MM.1S (cell line): ENCODE results near the gene PPP4R1.

Source experiments
- CTCF ChIP-seq: fragments of 300-600 bp; sonication (generic); IDR thresholded peaks from 2 replicates; pipeline ENCODE4 v1.5.1; 2016; ENCODE audit warnings: antibody characterized with exemption, low read length, mixed read lengths
- EZH2 ChIP-seq: fragments of 300-600 bp; sonication (generic); optimal IDR thresholded peaks from 2 replicates; pipeline ENCODE3; 2017; ENCODE audit warnings: low read depth, mild to moderate bottlenecking, antibody characterized with exemption, low read length, mixed read lengths
- EZH2phosphoT487 ChIP-seq: fragments of 300-600 bp; sonication (generic); IDR thresholded peaks from 2 replicates; pipeline ENCODE4 v1.6.1; 2018; ENCODE audit warnings: antibody characterized with exemption, low read length

- no peak for TF ChIP-seq CTCF
- no peak for TF ChIP-seq EZH2phosphoT487
- TF ChIP-seq EZH2 = no peak
These were observed 18.1 kb downstream of the PPP4R1 start for GRCh38 chr18:9596226-9596625.
